Calu3 (cell line): ENCODE results near the gene FBXW11. TPM values are rescaled to one million over a fixed set of nuclear protein-coding genes. Genes with fewer than 3 reads are reported as not detected.
"Not testable (repeated sequence)": the region's sequence is repeated elsewhere in the genome, so short reads cannot be mapped to it uniquely, and the experiment has no call there.

Experiments
- BruUV-seq: library from RNA; stranded (reverse); fragments of 400-500 nt; replicated peaks from 2 replicates; lab custom pipeline; 2021; lab: Mats Ljungman, UMichigan
- CTCF ChIA-PET: fragments of 300-600 bp; sonication (Branson Sonifier 250); formaldehyde crosslinking; loops from one replicate; lab custom pipeline; 2022; ENCODE audit warnings: antibody characterized with exemption; lab: Charles Lee
- DNase-seq: peaks from one replicate; pipeline ENCODE4 v3.0.0; 2022
- H3K27ac Mint-ChIP-seq: one replicate; pipeline ENCODE4 v1.8.0; 2022; ENCODE audit warnings: mixed read lengths; ENCODE audit not compliant: unreplicated experiment
- H3K27me3 Mint-ChIP-seq: one replicate; pipeline ENCODE4 v1.8.0; 2022; ENCODE audit warnings: mixed read lengths; ENCODE audit not compliant: unreplicated experiment
- H3K36me3 Mint-ChIP-seq: one replicate; pipeline ENCODE4 v1.8.0; 2022; ENCODE audit warnings: mild to moderate bottlenecking, moderate library complexity, mixed read lengths; ENCODE audit not compliant: insufficient read depth, unreplicated experiment
- H3K4me1 Mint-ChIP-seq: one replicate; pipeline ENCODE4 v1.8.0; 2022; ENCODE audit warnings: mild to moderate bottlenecking, low read depth, mixed read lengths; ENCODE audit not compliant: unreplicated experiment
- H3K4me3 Mint-ChIP-seq: one replicate; pipeline ENCODE4 v1.8.0; 2022; ENCODE audit warnings: mild to moderate bottlenecking, low read depth, moderate library complexity, mixed read lengths; ENCODE audit not compliant: unreplicated experiment
- H3K9me3 Mint-ChIP-seq: one replicate; pipeline ENCODE4 v1.8.0; 2022; ENCODE audit warnings: low read depth, mixed read lengths; ENCODE audit not compliant: unreplicated experiment
- intact Hi-C: fragments of 100-400 bp; cut with micrococcal nuclease; formaldehyde crosslinking; loops from one replicate; pipeline ENCODE4 v1.10.0; 2022; ENCODE audit not compliant: unreplicated experiment
- total RNA-seq: library from RNA; stranded (reverse); gene quantifications from 2 replicates; pipeline ENCODE4 v1.2.3, GENCODE V29; 2022
- TF ChIP-seq, protein P1 (sequence below): fragments of 200-600 bp; IDR thresholded peaks from one replicate; pipeline ENCODE4 v1.8.0; 2022; ENCODE audit warnings: antibody characterized with exemption; ENCODE audit not compliant: unreplicated experiment

Gene FBXW11
- total RNA-seq, 1 experiment from 2014 or later, result 63.3 TPM

DNA sequence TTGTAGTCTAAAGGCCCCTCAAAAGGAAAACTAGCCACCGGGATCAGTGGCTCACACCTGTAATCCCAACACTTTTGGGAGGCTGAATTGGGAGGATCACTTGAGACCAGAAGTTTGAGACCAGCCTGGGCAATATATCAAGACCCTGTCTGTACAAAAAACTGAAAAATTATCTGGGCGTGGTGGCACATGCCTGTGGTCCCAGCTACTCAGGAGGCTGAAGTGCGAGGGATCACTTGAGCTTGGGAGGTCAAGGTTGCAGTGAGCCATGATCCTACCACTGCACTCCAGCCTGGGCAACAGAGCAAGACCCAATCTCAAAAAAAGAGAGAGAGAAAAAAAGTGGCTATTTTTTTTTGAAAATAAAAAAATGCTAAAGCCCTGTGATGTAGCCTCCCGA is 55.2 kb downstream of the FBXW11 start:
- Mint-ChIP-seq H3K9me3 (no peaks in the 10 kb centered on the region), H3K36me3 (peaks cover 9% of the 10 kb centered on the region), H3K27me3 (no peaks in the 10 kb centered on the region), H3K4me3 (no peak overlapping the region), H3K4me1 (peaks cover 61% of the 10 kb centered on the region), H3K27ac (no peak overlapping the region)
- TF ChIP-seq, protein P1, sequence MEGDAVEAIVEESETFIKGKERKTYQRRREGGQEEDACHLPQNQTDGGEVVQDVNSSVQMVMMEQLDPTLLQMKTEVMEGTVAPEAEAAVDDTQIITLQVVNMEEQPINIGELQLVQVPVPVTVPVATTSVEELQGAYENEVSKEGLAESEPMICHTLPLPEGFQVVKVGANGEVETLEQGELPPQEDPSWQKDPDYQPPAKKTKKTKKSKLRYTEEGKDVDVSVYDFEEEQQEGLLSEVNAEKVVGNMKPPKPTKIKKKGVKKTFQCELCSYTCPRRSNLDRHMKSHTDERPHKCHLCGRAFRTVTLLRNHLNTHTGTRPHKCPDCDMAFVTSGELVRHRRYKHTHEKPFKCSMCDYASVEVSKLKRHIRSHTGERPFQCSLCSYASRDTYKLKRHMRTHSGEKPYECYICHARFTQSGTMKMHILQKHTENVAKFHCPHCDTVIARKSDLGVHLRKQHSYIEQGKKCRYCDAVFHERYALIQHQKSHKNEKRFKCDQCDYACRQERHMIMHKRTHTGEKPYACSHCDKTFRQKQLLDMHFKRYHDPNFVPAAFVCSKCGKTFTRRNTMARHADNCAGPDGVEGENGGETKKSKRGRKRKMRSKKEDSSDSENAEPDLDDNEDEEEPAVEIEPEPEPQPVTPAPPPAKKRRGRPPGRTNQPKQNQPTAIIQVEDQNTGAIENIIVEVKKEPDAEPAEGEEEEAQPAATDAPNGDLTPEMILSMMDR, result no peak
- BruUV-seq, result no TSS peak
- CTCF ChIA-PET, result no interaction called here
- no peak for DNase-seq
- intact Hi-C loops, result no loop called here

DNA sequence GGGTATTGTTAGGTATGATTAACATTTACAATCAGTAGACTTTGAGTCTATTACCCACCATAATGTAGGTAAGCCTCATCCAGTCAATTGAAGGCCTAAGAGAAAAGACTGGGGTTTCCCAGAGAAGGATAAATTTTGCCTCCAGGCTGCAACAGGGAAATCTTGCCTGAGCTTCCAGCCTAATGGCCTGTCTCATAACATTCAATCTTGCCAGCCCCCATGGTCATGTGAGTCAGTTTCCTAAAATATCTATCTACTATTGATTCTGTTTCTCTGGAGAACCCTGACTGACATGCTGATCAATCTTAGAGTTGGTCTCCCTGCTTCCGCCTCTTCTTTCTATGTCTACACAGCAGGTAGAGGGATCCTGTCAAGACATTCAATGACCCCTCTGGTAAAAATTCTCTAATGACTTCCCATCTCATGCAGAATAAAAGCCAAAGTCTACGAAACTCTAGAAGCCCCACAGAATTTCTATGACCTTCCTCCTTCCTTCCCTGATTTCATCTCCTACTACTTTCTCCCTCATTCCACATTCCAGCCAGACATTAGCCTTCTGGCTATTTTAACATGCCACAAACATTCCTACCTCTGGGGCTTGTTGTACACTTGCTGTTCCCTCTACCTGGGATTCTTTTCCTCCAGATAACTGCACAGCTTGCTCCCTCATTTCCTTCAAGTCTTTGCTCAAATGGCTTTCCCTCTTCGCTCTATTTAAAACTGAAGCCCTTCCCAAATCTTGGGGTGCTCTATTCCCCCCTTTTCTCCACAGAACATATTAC is 60.2 kb downstream of the FBXW11 start:
- Mint-ChIP-seq H3K27me3 (no peaks in the 10 kb centered on the region), H3K4me3 (peak overlapping the region; percentile 6), H3K27ac (peak overlapping the region; percentile 43), H3K9me3 (no peaks in the 10 kb centered on the region), H3K4me1 (peaks cover 43% of the 10 kb centered on the region), H3K36me3 (no peaks in the 10 kb centered on the region)
- TF ChIP-seq, protein P1, result no peak
- DNase-seq, result no peak
- CTCF ChIA-PET, result interaction anchor here (0.7 to 1.8 kb wide), 2 partner anchors 34 to 61 kb away, joined by 4 to 7 read pairs; partner anchors contain the start of gene FBXW11
- no TSS peak for BruUV-seq
- intact Hi-C loops, result loop anchor here (1.0 kb wide), 1 partner anchor 8 kb away; no protein-coding TSS in a partner anchor

DNA sequence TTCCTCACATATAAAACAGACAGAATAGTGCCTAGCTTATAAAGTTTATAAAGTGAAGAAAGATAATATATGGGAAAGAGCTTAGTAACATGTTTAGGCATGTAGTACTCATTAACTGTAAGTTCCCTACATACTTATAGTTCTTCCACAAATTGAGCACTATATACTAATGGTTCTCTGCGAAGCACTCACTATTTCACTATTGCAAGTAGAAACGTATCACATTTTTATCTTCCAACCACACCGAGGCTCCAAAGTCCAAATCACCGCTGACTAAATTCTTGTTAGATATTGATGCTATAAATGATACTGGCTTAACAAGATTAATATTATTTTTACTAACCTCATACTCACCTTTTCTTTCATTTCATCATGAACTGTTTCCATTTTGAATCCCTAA is 61.0 kb downstream of the FBXW11 start:
- H3K27me3 Mint-ChIP-seq, result no peaks in the 10 kb centered on the region
- DNase-seq, result no peak
- peak overlapping the region; percentile 25 for H3K27ac Mint-ChIP-seq
- H3K9me3 Mint-ChIP-seq, result no peaks in the 10 kb centered on the region
- BruUV-seq, result no TSS peak
- peaks cover 50% of the 10 kb centered on the region for H3K4me1 Mint-ChIP-seq
- intact Hi-C loops, result no loop called here
- TF ChIP-seq, protein P1, result no peak
- CTCF ChIA-PET, result interaction anchor here (1.1 to 1.8 kb wide), 2 partner anchors 28 to 62 kb away, joined by 6 to 7 read pairs; partner anchors contain the start of gene FBXW11
- peak overlapping the region; percentile 6 for H3K4me3 Mint-ChIP-seq
- H3K36me3 Mint-ChIP-seq, result peaks cover 3% of the 10 kb centered on the region

DNA sequence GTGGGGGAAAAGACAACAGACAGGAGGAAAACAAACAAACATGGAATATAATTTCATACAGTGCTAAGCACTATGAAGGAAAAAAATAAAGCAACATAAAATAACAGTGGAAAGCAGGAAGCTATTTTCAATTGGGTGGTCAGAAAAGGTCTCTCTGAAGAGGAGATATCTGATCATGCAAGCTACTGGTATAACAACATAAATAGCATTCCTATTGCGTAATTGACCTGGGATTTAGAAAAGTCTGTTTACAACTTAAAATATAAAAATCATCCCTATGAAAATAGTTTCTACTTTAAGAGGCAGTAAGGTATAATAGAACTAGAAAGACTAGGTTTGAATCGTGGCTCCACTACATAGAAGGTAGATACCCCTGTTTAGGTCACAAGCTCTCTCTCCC is 61.4 kb downstream of the FBXW11 start:
- H3K27ac Mint-ChIP-seq, result peak overlapping the region; percentile 25
- BruUV-seq, result no TSS peak
- CTCF ChIA-PET, result interaction anchor here (1.1 to 1.8 kb wide), 2 partner anchors 29 to 62 kb away, joined by 6 to 7 read pairs; partner anchors contain the start of gene FBXW11
- peak overlapping the region; percentile 6 for H3K4me3 Mint-ChIP-seq
- TF ChIP-seq, protein P1, result no peak
- H3K36me3 Mint-ChIP-seq, result peaks cover 7% of the 10 kb centered on the region
- intact Hi-C loops, result no loop called here
- DNase-seq, result no peak
- peaks cover 55% of the 10 kb centered on the region for H3K4me1 Mint-ChIP-seq
- H3K9me3 Mint-ChIP-seq, result no peaks in the 10 kb centered on the region
- no peaks in the 10 kb centered on the region for H3K27me3 Mint-ChIP-seq

DNA sequence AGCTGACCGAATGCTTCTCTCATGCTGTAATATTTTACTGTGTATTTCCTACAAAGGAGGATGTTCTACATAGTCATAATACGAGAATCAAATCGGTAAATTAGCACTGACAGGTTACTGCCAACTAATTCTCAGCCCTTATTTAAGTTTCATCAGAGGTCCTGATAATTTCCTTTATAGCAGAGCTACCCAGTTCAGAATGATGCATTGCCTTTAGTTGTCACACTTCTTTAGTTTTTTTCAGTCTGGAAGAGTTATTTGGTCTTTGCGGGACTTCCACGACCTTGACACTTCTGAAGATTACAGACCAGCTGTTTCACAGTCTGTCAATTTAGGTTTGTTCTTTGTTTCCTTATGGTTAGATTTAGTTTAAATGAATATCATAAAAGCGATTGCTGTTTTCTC is 64.3 kb downstream of the FBXW11 start:
- BruUV-seq, H3K9me3 Mint-ChIP-seq: not testable (repeated sequence)
- H3K27ac Mint-ChIP-seq, result peak overlapping the region; percentile 57

DNA sequence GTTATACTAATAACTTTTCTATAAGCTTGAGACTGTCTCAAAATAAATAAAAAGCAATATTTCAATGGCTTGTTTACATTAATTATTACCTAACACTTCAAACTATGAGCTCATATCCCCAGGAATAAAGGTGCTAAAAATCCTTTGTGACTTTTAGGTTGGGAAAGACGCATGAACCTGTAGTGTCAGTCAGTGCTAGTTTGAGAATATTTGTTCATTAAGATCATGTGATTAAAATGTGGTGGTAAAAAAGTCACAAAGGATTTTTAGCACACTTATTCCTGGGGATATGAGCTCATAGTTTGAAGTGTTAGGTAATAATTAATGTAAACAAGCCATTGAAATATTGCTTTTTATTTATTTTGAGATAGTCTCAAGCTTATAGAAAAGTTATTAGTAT is 64.8 kb downstream of the FBXW11 start:
- BruUV-seq, H3K9me3 Mint-ChIP-seq, DNase-seq, intact Hi-C loops, CTCF ChIA-PET, H3K4me3 Mint-ChIP-seq, H3K36me3 Mint-ChIP-seq, H3K27me3 Mint-ChIP-seq: not testable (repeated sequence)
- peaks cover 65% of the 10 kb centered on the region for H3K4me1 Mint-ChIP-seq
- H3K27ac Mint-ChIP-seq, result peak overlapping the region; percentile 57

More for the DNA sequence above, 64.3 kb downstream of the FBXW11 start:
- CTCF ChIA-PET, result interaction anchor here (0.8 kb wide), 1 partner anchor 22 kb away, joined by 3 read pairs; no protein-coding TSS in a partner anchor
- intact Hi-C loops, H3K36me3 Mint-ChIP-seq, DNase-seq, H3K27me3 Mint-ChIP-seq, H3K4me3 Mint-ChIP-seq: not testable (repeated sequence)
- H3K4me1 Mint-ChIP-seq, result peaks cover 65% of the 10 kb centered on the region
